Tibial nerve (tissue), 4 donors: Measurements from ENCODE around the gene AFF3.

ENCODE experiments used
- CTCF ChIP-seq, 5 experiments: fragments of 200-600 bp in 3 of 5; fragments of 450-650 bp in 2 of 5; sonication (generic) in 3 of 5; IDR thresholded peaks; one replicate each; pipeline ENCODE4 v1.5.1; 2016 to 2019; ENCODE audit warnings: antibody characterized with exemption in 5 of 5, mild to moderate bottlenecking in 3 of 5, moderate library complexity in 2 of 5
- EP300 ChIP-seq, 2 donors: sonication (generic); formaldehyde crosslinking; IDR thresholded peaks; one replicate each; pipeline ENCODE4 v1.6.1; 2017; ENCODE audit warnings: antibody characterized with exemption in 2 of 2, mild to moderate bottlenecking in 1 of 2
- POLR2A ChIP-seq, 2 donors: fragments of 450-650 bp; IDR thresholded peaks; one replicate each; pipeline ENCODE4 v1.6.1; 2017; ENCODE audit warnings: antibody characterized with exemption in 2 of 2, mild to moderate bottlenecking in 2 of 2, moderate library complexity in 2 of 2

GRCh38 chr2:99982744-99983143 is 159.6 kb downstream of the AFF3 start:
- TF ChIP-seq CTCF (IDR thresholded peaks at IDR 0.05), result no peak
- no peak for TF ChIP-seq POLR2A (IDR thresholded peaks at IDR 0.05)
- no peak for TF ChIP-seq EP300 (IDR thresholded peaks at IDR 0.05)
